T47D (cell line): ENCODE results near the gene CNOT11.
A peak's percentile ranks its signal among the peaks of the same experiment; 100 is the strongest.
"Not testable (repeated sequence)": the region's sequence is repeated elsewhere in the genome, so short reads cannot be mapped to it uniquely, and the experiment has no call there.

Source experiments
- DNase-seq, 2 experiments: peaks; one replicate each; pipeline versions ENCODE4 v3.0.0 to v3.0.0-alpha.2; 2011 to 2012; ENCODE audit warnings: low read depth in 1 of 2, low spot score in 1 of 2
- JUND ChIP-seq: IDR thresholded peaks from 2 replicates; pipeline ENCODE4 v1.6.1; 2012; ENCODE audit warnings: low read depth
- in situ Hi-C: cut with HindIII; loops from 2 replicates; pipeline ENCODE4 v1.10.0; 2016; ENCODE audit warnings: low sequenced_read_pairs, low pct_unique_long_range_greater_than_20kb

The CNOT11 gene

GRCh38 chr2:101252408-101253012 is at the start of gene CNOT11:
TSS of gene CNOT11 (plus strand) at chr2:101252886. CDS start at chr2:101252965, 79 bp downstream.
- peak; percentile 63 to 98 for DNase-seq
- in situ Hi-C loops: no loop called here
- TF ChIP-seq JUND: no peak

DNA sequence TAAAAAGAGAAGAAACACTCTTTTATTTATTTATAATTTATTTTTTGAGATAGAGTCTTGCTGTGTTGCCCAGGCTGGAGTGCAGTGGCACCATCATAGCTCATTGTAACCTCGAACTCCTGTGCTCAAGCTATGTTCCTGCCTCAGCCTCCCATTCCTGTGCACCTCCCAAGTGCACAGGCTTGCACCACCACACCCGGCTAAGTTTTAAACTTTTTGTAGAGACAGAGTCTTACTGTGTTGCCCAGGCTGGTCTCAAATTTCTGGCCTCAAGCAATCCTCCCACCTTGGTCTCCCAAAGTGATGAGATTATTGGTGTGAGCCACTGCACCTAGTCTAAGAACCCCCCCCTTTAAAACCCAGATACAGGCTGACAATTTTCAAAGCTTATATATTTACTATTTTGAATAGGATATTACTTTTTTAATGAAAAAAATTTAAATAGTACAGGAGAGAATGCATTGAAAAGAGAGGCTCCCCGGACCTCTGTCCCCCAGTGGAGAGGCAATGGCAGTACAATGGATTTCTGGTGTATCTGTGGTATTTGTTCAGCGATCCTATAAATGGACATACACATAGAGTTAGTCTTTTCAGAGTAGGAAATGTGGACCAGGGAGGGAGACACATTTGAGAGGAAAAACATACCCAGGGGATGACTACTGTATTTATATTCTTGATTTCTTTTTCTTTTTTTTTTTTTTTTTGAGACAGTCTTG is 48.1 kb upstream of the CNOT11 start:
- in situ Hi-C loops: no loop called here
- no peak for DNase-seq
- TF ChIP-seq JUND: no peak

GRCh38 chr2:101205521-101206479 is 46.9 kb upstream of the CNOT11 start:
- in situ Hi-C loops: no loop called here
- no peak for TF ChIP-seq JUND
- peak in 1 of 2 experiments; percentile 66 for DNase-seq

DNA sequence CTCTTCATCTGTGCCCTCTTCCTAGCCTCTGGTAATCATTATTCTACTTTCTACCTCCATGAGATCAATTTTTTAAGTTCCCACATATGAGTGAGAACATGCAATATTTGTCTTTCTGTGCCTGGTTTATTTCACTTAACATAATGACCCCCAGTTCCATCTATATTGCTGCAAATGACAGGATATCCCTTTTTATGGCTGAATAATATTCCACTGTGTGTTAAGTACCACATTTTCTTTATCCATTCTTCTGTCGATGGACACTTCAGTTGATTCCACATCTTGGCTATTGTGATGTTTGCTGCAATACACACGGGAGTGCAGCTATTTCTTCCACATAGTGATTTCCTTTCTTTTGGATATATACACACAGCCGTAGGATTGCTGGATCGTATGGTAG is 43.9 kb upstream of the CNOT11 start:
- no peak for DNase-seq
- in situ Hi-C loops: no loop called here
- TF ChIP-seq JUND: no peak

DNA sequence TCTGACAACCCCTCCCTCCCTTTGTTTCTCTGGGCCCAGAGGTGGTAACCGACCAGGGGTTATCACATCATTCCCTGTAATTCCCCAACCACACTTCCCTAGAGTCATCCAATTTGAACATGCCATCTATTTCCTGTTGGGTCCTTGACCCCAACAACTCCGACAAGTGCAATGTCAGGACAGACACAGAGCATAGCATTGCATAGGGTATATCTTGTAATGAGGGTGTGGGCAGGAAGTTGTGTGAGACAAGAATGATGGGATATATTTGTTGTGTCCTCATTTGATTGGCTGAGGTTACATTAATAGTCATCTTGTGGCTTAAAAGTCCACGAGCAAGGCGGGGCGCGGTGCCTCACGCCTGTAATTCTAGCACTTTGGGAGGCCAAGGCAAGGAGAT is 33.4 kb upstream of the CNOT11 start:
- no peak for TF ChIP-seq JUND
- DNase-seq: no peak
- in situ Hi-C loops: no loop called here

GRCh38 chr2:101220091-101220490 is 32.6 kb upstream of the CNOT11 start:
- in situ Hi-C loops, DNase-seq: not testable (repeated sequence)

- in situ Hi-C loops: no loop called here
- no peak for DNase-seq
- TF ChIP-seq JUND: no peak
Observed at GRCh38 chr2:101223814-101224231, 28.9 kb upstream of the CNOT11 start.

DNA sequence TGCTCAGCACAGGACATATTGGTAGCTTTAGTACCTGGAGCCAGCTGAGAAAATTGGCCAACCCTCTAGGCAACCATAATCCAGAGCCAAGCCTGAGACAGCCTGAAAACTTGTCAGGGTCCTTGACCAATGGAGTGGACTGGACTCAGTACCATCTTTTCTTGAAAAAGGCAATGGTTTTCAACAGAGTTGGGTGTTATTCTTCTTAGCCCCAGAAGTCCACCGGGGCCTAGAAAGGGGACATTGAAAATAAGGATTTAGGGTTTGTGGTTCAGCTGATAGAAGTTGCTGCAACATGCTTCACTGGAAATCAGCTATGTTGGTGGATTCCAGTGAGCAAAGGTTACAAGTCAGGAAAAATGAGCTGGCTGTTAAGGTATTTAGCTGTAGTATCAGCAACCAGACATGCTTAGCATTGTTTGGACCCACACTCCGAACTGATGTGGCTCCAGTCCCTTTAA is 22.1 kb upstream of the CNOT11 start:
- no peak for TF ChIP-seq JUND
- in situ Hi-C loops: no loop called here
- DNase-seq: no peak

- DNase-seq: no peak
- in situ Hi-C loops: no loop called here
- no peak for TF ChIP-seq JUND
Observed at GRCh38 chr2:101231240-101231639, 21.4 kb upstream of the CNOT11 start.

- in situ Hi-C loops: no loop called here
- TF ChIP-seq JUND: no peak
- no peak for DNase-seq
Observed at GRCh38 chr2:101231937-101232730, 20.6 kb upstream of the CNOT11 start.

- in situ Hi-C loops: no loop called here
- DNase-seq: peak in 1 of 2 experiments; percentile 12
- TF ChIP-seq JUND: no peak
Observed at GRCh38 chr2:101232770-101233169, 19.9 kb upstream of the CNOT11 start.
